Progenitor cell of endocrine pancreas (in vitro differentiated cells): ENCODE data around the gene CHD9. TPM values are rescaled to one million over a fixed set of nuclear protein-coding genes. Genes with fewer than 3 reads are reported as not detected.

Experiments
- DNase-seq: peaks from one replicate; pipeline ENCODE4 v3.0.0; 2021; ENCODE audit warnings: low spot score; ENCODE audit not compliant: unreplicated experiment
- H3K27ac Mint-ChIP-seq: 2 replicates; pipeline ENCODE4 v1.8.0; 2021; ENCODE audit warnings: mild to moderate bottlenecking, moderate library complexity, mixed read lengths
- H3K27me3 Mint-ChIP-seq: 2 replicates; pipeline ENCODE4 v1.8.0; 2021; ENCODE audit warnings: mixed read lengths
- H3K36me3 Mint-ChIP-seq: 2 replicates; pipeline ENCODE4 v1.8.0; 2022; ENCODE audit warnings: mixed read lengths; ENCODE audit not compliant: insufficient read depth
- H3K4me1 Mint-ChIP-seq: 2 replicates; pipeline ENCODE4 v1.8.0; 2021; ENCODE audit warnings: low read depth, mixed read lengths
- H3K4me3 Mint-ChIP-seq: 2 replicates; pipeline ENCODE4 v1.8.0; 2021; ENCODE audit warnings: low read depth, mild to moderate bottlenecking, moderate library complexity, mixed read lengths
- H3K9me3 Mint-ChIP-seq: 2 replicates; pipeline ENCODE4 v1.8.0; 2021; ENCODE audit warnings: low read depth, mixed read lengths
- total RNA-seq: library from RNA; stranded (reverse); gene quantifications from 2 replicates; pipeline ENCODE4 v1.2.1, GENCODE V29; 2021
- TF ChIP-seq, protein P1 (sequence below): fragments of 200-600 bp; sonication (generic); IDR thresholded peaks from one replicate; pipeline ENCODE4 v1.5.0; 2021; ENCODE audit warnings: antibody characterized with exemption, mild to moderate bottlenecking; ENCODE audit not compliant: unreplicated experiment

The CHD9 gene
- total RNA-seq, 1 donor from 2014 or later: 67.7 TPM

- Mint-ChIP-seq H3K36me3 (no peaks in the 10 kb centered on the region), H3K27ac (no peak overlapping the region)
- TF ChIP-seq, protein P1, sequence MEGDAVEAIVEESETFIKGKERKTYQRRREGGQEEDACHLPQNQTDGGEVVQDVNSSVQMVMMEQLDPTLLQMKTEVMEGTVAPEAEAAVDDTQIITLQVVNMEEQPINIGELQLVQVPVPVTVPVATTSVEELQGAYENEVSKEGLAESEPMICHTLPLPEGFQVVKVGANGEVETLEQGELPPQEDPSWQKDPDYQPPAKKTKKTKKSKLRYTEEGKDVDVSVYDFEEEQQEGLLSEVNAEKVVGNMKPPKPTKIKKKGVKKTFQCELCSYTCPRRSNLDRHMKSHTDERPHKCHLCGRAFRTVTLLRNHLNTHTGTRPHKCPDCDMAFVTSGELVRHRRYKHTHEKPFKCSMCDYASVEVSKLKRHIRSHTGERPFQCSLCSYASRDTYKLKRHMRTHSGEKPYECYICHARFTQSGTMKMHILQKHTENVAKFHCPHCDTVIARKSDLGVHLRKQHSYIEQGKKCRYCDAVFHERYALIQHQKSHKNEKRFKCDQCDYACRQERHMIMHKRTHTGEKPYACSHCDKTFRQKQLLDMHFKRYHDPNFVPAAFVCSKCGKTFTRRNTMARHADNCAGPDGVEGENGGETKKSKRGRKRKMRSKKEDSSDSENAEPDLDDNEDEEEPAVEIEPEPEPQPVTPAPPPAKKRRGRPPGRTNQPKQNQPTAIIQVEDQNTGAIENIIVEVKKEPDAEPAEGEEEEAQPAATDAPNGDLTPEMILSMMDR: no peak
These were observed 88.2 kb downstream of the CHD9 start for GRCh38 chr16:53142823-53143568.

GRCh38 chr16:53147500-53148065 is 92.8 kb downstream of the CHD9 start:
- DNase-seq: no peak
- no peaks in the 10 kb centered on the region for H3K27me3 Mint-ChIP-seq
- H3K9me3 Mint-ChIP-seq: peaks cover 6% of the 10 kb centered on the region
- H3K36me3 Mint-ChIP-seq: peaks cover 8% of the 10 kb centered on the region
- TF ChIP-seq, protein P1: no peak
- H3K4me3 Mint-ChIP-seq: no peak overlapping the region
- no peaks in the 10 kb centered on the region for H3K4me1 Mint-ChIP-seq
- H3K27ac Mint-ChIP-seq: no peak overlapping the region

More at GRCh38 chr16:53142823-53143568, 88.2 kb downstream of the CHD9 start:
- Mint-ChIP-seq H3K27me3 (no peaks in the 10 kb centered on the region), H3K9me3 (no peaks in the 10 kb centered on the region), H3K4me1 (peaks cover 2% of the 10 kb centered on the region), H3K4me3 (no peak overlapping the region)
- DNase-seq: no peak

DNA sequence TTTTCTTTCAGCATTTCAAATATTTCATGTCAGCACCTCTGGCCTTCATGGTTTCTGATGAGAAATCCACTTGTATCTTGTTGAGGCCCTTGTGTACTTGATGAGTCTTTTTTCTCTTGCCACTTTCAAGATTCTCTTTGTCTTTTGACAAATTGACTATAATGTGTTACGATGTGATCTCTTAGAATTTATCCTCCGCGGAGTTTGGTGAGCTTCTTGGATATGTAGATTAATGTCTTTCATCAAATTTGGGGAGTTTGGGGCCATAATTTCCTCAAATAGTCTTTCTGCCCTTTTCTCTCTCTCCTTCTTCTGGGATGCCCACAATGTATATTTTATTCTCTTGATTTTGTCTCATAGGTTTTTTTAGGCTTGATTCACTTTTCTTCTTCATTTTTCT is 96.0 kb downstream of the CHD9 start:
- no peak overlapping the region for H3K4me3 Mint-ChIP-seq
- peaks cover 8% of the 10 kb centered on the region for H3K36me3 Mint-ChIP-seq
- H3K27ac Mint-ChIP-seq: no peak overlapping the region
- no peak for DNase-seq
- no peaks in the 10 kb centered on the region for H3K27me3 Mint-ChIP-seq
- H3K4me1 Mint-ChIP-seq: no peaks in the 10 kb centered on the region
- TF ChIP-seq, protein P1: no peak
- H3K9me3 Mint-ChIP-seq: peaks cover 6% of the 10 kb centered on the region

- Mint-ChIP-seq H3K36me3 (peaks cover 13% of the 10 kb centered on the region), H3K27ac (no peak overlapping the region), H3K27me3 (no peaks in the 10 kb centered on the region), H3K9me3 (peaks cover 6% of the 10 kb centered on the region), H3K4me1 (no peaks in the 10 kb centered on the region), H3K4me3 (no peak overlapping the region)
- TF ChIP-seq, protein P1: no peak
- no peak for DNase-seq
These were observed 97.5 kb downstream of the CHD9 start for GRCh38 chr16:53152329-53152728.

GRCh38 chr16:53153130-53153529 is 98.3 kb downstream of the CHD9 start:
- no peaks in the 10 kb centered on the region for H3K4me1 Mint-ChIP-seq

More at GRCh38 chr16:53153130-53153529, 98.3 kb downstream of the CHD9 start:
- Mint-ChIP-seq H3K9me3 (peaks cover 6% of the 10 kb centered on the region), H3K27ac (no peak overlapping the region), H3K36me3 (peaks cover 14% of the 10 kb centered on the region), H3K27me3 (no peaks in the 10 kb centered on the region), H3K4me3 (no peak overlapping the region)
- DNase-seq: no peak
- TF ChIP-seq, protein P1: no peak
